AG08396 (cell line): ENCODE data around the gene FAM171A1.
"Not testable (repeated sequence)": the region's sequence is repeated elsewhere in the genome, so short reads cannot be mapped to it uniquely, and the experiment has no call there.

ENCODE experiments used
- DNase-seq: peaks from one replicate; pipeline ENCODE4 v3.0.0; 2012; ENCODE audit warnings: low spot score, mixed read lengths

The FAM171A1 gene

DNA sequence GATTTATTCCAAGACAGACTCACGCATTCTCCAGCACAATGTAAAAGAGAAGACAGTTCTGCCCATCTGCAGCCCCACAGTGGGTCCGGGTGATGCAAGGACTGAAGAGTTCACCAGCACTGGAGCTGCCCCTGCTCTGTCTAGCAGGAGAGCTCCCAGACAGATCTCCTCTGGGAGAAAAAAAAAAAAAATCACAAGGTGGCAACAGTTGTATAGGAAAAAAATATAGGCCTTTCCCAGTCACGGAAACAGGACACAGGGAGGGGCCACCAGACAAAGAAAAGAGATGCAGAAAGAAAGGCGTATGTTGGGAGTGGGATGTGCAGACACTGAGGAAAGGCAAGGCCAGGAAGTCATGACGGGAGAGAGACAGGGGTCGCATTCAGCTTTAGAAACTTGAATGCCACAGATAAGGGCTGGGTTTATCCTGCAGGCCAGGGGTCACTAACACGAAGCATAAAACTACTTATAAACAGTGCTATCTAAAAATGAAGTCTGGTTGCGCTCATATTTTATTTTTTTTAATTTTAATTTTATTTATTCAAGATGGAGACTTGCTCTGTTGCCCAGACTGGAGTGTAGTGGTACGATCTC, 54.1 kb downstream of the FAM171A1 start:
- DNase-seq, result no peak

DNA sequence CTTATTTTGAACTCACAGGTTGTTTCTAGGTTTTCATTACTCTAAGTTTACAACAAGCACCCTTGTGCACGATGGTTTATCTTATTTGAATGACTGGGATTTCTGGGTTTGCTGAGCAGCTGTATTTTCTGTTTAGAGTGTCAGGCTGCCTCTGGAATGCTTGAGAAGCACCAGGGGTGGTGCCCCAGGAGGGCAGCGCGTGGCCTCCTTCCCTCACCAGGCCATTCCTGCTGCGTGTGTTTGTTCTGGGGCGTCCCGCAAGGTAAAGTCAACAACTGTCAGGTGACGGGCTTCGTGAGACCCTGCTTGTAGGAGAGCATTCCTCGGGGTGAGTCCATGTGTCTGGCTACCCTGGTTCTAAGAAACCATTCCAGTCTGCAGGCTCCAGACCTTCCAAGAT, 54.9 kb downstream of the FAM171A1 start:
- DNase-seq, result no peak

DNA sequence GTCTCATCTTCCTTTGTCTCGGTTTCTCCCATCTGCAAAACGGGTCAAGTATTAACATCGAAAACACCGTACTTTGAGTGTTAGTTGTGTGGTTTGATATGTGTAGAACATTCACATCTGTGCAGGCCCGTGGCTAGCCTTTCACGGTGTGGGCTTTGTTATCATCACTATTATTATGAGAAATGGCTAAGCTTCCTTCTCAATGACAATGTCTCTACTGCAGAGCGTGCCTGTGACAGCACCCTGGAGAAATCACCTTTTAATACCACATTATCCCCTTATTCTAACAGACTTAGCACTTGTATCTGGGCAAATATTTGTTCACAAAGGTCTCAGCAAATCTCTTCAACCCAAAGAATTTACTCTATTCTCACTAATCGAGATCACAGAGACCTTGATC, 55.8 kb downstream of the FAM171A1 start:
- DNase-seq, result no peak

DNA sequence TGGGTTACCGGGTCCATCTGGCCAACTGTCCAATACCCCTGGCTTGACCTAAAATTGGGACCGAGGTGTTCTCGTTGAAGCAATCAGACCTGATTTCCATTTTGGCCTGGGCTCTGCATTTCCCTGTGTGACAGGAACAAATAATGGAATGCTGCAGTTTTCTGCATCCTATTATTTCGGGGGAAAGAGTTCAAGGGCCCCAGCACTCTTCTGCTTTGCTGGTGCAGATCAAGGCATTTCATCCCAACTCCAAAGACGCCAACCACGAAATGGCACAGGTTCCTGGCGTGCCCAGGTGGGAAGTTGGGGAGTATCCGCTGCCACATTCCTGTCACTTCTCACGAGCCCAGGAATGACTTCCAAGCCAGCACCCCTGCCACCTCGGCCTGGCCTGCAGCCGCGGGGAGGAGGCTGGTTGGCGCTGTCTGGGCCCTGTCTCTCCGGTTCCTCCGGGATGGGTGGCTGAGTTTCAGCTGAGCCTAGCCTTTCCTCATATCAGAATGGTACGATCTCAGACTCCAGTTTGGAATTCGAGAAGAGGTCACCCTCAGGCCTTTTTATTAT, 56.5 kb downstream of the FAM171A1 start:
- DNase-seq, result no peak

DNA sequence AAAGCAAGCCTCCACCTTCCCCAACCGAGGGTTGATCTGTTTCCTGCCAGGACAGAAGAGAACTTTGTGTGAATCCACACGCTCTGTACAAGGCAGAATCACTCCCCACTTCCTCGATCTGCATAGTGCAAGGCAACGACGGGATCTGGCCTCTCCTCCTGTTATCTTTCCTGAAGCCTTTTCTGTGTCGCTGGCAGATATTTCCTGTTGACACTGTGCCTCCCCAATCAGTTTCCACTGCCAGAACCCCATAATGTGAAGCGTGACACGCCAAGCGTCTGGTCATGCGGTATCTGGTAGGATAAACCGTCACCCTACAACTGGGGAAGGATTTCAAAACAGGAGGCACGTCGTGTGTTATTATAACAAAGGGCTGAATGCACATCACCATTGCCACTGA, 57.2 kb downstream of the FAM171A1 start:
- no peak for DNase-seq

DNA sequence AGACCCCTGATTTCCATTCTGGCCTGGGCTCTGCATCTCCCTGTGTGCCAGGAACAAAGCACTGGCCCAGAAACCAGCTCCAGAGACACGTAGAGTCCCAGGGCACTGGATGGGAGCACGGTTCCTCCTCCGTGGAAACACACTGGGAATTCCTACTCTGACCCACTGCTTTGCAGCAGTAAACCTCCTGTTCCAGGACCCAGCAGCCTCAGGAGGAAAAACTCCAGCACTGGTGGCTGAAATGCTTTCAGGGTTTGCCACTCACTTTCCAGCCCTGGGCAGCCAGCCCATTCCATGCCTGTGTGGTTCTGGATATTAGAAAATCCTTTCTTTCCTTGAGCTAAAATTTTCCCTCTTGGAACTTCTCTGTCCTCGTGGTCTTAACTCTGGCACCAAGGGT, 58.0 kb downstream of the FAM171A1 start:
- no peak for DNase-seq

DNA sequence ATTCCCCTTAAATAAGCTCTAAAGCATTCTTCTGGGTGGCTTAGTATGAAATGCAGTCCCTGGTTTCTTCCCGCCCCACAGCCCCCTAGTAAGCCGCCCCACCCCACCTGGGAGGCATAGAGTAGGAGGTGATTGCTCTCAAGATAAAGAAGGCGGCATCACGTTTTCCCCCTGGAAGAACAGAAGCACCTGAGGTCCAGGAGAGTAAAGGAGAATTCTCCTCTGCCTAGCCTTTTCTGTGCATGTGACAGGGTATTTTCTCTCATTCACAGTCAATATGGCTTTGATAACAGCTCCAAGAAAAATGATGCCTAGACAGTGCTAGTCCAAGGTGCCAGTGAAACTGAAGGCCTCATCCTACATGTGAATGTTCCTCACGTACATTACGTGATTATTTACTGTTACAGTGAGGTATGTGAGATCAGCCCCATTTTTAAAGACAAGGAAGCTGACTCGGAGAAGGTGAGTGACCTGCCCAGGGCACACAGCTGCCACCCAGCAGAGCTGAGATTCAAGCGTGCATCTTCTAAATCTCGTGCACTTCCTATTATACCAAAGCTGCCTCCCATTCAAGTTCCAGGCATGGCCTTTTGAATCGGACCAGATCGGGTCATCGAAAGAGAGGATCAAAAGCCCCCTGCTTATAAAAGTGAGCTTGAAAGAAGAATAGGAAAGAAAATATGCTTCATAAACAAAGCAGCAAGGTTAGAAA, 59.4 kb downstream of the FAM171A1 start:
- no peak for DNase-seq

DNA sequence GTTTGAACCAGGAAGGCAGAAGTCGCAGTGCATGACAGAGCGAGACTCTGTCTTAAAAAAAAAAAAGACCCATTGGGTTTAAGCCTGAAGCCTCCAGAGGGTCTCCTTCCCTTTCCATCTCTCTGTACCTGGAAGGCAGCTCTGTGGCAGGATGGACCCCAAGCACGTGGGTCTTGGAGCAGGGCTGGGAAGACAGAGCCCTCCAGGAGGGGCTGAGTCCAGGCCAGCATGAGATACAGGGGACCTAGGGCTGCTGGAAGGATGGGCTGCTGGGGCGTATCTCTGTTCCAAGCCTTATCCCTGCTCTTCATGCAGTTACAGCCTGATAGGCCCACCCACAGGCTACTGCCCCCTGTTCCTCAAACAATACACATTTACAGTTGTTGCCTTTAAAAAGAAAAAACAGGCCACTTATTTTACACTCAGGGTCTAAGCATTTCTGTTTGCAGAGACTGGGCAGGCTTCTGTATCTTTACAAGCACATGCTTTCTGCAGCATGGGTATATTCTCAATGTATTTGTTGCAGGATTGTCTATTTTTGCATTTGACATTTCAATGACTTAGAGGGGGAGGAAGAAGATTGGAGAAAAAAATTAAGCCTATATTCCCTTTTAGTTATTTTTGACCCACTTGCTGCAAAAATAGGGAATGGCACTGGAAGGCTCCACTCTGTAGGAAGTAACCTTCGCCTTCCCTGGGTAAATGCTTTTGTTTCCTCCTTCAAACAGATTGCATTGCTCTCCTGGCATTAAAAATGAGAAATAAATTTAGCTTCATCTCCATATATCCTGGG, 60.1 kb downstream of the FAM171A1 start:
- DNase-seq, result no peak

DNA sequence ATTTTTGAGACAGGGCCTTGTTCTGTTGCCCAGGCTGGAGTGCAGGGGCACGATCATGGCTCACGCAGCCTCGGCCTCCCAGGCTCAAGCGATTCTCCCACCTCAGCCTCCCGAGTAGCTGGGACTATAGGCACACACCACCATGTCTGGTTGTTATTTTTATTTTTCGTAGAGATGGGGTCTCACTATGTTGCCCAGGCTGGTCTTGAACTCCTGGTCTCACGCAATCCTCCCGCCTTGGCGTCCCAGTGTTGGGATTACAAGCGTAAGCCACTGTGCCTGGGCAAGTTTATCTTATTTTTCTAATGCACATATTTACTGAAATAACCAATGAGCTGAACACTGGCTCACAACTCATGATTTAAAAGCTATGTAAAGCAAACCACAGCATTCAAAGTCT, 61.9 kb downstream of the FAM171A1 start:
- DNase-seq, result no peak

DNA sequence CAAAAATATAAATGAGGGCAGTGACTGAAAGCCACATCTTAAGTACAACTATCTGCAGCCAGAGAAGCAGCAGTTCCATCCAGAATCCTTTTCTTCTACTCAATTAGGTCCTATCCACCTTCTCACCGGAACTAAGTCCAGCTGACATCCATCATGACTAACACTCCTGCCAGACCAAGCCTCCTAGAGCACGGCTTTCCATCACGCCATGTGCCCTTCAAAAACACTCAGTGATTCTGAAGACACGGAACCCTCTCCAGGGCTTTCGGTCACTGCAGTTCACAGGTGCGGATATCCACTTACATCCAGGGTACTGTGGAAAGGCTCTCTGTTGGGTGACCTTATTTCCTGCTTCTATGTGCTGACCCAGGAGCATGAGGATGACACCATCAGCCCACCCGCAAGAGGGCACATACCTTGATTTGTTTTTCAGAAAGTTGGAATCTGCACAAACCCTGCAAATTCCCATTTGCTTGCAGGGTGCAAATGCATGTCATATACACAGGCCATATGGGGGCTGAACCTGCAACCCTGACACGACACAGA, 64.3 kb downstream of the FAM171A1 start:
- DNase-seq, result no peak

DNA sequence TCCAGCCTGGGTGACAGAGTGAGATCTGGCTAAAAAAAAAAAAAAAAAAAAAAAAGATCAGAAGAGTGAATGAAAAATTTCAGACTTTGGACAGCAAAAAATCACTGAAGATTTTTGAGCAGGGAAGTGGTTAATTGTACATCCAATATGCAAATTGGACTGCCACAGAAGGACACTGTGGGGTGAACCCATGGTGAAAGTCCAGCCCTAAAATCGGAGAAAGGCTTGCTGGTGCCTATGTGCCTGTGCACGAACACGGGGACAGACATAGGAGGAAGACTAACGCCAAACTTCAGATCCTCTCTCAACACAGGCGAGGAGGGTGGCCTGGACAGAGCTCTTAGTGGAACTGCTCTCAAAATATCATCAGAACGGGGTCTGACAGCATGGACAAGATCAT, 65.5 kb downstream of the FAM171A1 start:
- no peak for DNase-seq

DNA sequence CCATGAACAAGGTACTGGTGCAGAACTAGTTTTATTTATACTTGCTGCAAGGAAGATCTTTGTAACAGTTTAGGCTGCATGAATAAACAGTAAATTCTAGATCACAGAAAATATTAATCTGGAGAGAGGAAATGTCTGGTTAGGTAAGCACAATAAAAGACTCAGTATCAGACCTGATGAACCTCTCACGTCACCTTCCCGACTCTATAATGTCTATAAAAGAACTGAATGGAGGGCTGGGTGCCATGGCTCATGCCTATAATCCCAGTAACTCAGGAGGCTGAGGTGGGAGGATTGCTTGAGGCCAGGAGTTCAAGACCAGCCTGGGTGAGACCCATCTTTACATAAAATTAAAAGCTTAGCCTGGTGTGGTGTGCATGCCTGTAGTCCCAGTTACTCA, 65.9 kb downstream of the FAM171A1 start:
- DNase-seq, result no peak

DNA sequence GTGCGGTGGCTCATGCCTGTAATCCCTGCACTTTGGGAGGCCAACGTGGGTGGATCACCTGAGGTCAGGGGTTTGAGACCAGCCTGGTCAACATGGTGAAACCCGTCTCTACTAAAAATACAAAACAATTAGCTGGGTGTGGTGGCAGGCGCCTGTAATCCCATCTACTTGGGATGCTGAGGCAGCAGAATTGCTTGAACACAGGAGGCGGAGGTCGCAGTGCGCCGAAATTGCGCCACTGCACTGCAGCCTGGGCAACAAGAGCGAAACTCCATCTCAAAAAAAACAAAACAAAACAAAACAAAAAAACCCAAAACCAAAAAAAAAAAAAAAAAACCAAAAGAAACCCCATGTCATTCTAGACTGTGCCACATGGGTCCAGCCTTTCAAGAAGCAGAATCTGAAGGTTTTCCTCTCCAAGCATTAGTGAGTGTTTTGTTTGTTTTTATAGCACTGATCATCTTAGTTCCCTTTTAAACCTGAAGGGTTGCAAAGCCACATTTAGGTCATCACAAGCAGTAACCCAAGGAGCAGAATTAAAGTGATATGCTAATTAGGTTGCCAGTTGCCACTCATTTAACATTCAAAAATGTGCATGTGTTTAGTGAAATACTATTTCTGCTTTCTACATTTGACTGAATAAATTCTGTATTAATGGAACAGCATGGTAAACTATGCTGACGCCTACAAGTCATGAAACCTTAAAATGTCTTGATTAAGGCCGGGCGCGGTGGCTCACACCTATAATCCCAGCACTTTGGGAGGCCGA, 68.7 kb downstream of the FAM171A1 start:
- not testable (repeated sequence) for DNase-seq

DNA sequence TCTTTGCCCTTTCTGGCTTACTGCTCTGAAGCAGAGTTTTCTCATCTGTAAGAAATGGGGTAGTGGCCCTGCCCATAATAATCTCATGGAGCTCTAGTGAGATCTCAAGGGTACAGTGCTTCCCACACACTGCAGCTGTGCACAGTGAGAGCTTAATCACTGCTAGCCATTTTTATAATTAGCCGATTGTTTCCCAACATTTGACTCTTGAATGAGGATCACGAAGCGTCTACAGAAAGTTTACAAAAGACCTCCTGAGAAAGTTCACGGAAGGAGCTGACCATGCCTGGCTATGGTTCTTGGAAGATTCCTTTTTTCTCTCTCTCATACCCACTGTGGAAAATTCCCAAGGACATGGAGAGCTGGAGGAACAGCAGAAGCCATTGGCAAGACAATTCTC, 70.4 kb downstream of the FAM171A1 start:
- no peak for DNase-seq

DNA sequence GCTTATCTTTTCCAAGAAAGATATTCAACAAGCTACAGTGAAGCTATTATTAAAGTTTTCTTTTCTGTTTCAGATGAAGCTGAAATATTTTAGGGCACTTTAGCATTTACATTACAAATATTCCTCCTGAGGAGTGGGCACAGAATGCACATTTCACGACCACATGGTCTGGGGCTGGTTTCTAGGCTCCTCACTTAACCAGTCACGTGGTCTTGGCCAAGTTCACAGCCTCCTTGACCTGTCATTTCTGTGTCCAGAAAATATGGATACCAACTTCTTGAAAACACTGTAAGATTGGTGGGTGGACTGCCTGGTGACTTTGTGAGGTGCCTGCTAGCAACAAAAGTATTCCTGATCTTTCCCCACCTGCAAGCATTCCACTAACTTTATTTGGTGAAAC, 70.9 kb downstream of the FAM171A1 start:
- DNase-seq, result no peak

DNA sequence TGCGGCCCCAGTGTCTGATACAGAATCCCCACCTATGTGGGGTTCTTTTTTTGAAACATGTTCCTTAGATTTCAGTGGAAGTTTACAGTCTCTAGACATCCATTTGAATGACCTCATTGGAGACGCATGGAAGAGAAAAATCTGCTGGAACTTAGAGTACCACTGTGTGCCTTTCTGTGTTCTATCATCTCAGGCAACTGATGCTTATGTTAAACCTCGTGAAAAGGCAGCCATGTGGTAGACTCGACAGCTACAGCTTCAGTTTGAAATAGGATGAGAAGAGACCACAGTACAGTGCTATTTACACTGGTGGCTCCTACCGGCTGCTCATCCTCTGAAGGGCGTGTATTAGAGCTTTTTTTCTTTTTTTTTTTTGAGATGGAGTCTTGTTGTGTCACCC, 74.4 kb downstream of the FAM171A1 start:
- no peak for DNase-seq

DNA sequence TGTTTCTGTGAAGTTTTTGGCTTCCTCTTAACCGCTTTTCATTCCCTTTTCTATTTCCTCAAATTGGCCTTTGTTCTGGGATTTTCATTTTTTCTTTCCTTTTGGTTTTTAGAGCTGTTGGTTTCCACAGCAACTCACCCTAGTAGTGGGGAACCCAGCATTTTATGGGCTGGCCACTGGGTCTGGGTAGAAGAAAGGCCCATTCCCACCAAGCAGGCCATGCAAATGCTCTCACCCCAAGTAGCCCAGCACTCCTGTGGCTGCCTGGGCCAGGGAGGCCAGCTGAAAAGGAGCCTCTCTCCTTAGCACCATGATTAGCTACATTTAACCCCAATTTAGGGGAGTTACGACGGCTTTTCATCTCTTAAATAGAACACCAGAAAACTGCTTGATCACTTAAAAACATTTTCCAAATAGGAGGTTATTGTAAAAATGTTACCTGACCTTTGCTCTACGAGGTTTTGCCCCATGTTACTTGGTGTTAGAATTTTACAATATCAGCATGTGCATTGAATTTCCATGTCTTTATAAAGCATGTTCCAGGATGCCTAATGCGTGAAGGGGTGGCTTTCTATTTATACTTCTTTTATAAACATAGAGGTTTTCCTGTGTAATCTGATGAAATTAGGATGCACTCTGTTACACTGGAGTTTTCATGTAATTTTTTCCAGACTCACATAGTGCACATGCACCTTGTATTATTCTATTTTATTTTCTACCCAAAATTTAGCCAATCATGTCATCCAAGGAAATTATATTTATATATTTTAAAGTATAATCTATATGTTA, 75.4 kb downstream of the FAM171A1 start:
- DNase-seq, result no peak

DNA sequence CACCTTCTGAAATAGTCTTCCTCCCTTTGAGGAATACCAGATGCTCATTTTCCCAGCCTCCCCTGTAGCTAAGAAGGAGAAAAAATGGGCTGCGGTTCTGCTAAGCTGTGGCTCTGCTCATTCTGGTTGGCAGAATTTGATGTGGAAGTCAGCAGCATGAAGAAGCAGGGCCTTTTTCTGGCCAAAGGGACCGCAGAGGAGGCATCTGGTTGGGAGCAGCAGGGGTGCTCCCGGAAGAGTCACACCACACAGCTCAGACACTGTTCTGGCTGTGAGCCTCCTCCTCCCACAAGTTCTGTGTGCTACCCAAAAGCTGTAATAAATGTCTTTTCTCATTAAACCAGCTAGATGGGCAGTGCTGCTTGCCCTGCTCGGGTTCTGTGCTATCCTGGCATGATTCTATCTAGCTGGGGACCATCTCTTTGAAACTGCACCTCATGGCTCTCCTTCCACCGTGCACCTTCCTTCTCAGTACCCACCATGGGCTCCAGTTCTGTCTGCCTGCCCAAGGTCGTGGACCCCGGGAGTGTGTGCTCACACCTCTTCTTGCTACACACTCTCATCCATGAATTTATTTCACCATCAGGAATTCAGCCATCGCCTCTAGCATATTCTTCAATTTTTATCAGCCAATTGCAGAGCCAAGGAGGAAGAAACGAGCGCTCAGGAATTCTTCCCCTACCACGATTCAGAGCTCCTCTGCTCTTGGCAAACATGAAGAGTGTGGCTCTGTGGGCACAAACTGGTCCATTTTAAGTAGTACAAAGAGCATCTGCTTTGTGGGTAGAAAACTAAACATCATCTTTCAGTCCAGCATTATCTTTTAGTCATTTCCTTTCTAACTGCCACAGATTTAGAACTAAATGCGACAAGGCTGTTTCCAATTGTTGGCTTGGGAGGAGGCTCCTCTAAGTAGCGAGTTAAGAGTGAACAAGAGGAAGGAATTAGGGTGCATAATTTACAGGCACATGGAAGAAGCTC, 76.9 kb downstream of the FAM171A1 start:
- DNase-seq, result no peak

DNA sequence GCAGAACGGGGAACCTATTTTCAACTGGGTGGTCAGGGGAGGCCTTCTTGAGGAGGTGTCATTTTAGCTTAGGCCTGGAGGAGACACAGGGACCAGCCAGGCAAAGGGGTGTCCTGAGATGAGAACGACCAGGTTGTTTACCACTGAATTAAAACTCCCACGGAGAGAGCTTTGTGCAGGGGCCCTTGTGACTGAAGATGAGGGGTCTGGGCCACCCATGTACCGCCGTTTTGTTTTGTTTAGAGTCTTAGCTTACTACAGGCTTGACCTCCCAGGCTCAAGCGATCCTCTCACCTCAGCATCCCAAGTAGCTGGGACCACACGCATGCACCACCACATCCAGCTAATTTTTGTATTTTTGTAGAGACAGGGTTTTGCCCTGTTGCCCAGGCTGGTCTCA, 80.4 kb downstream of the FAM171A1 start:
- no peak for DNase-seq

DNA sequence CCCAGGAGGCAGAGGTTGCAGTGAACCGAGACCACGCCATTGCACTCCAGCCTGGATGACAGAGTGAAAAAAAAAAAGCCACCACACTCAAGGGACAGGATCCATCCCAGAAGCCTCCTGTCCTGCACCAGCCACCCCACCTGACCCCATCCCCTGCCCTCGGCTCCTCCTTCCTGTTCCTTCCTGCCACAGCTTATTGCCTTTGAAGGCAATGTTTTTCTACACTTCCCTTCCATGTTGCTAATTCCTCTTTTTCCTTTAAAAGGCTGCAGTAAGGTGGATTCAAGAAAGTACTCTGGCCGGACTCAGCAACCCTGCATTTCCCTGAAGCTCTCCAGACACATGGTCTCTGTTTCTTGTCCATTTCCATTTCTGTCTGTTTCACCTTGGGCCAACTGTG, 80.9 kb downstream of the FAM171A1 start:
- no peak for DNase-seq
